HepG2 (cell line): ENCODE measurements around the gene VPS4A. TPM values are rescaled to one million over a fixed set of nuclear protein-coding genes. Genes with fewer than 3 reads are reported as not detected.

Experiments used
- CBX1 ChIP-seq: IDR thresholded peaks from one replicate; pipeline ENCODE4 v1.6.1; 2016; ENCODE audit warnings: antibody characterized with exemption, low read depth
- HNF1A ChIP-seq, 2 experiments: sonication (generic) in 1 of 2; formaldehyde crosslinking in 1 of 2; IDR thresholded peaks; 2 replicates each; pipeline versions ENCODE4 v1.4.0 to v1.6.1; 2016 to 2020; ENCODE audit warnings: borderline replicate concordance in 1 of 2, low read depth in 1 of 2, mild to moderate bottlenecking in 1 of 2, missing genetic modification reagents in 1 of 2
- HOMEZ ChIP-seq: IDR thresholded peaks from 2 replicates; pipeline ENCODE4 v1.6.1; 2016; ENCODE audit warnings: low read depth
- KLF13 ChIP-seq: sonication (generic); formaldehyde crosslinking; IDR thresholded peaks from 2 replicates; pipeline ENCODE4 v1.4.0; 2020; ENCODE audit warnings: mild to moderate bottlenecking, missing genetic modification reagents
- MAF1 ChIP-seq: sonication (generic); formaldehyde crosslinking; IDR thresholded peaks from 2 replicates; pipeline ENCODE4 v1.5.0; 2020; ENCODE audit warnings: missing genetic modification reagents, borderline replicate concordance
- PHF20 ChIP-seq: sonication (generic); formaldehyde crosslinking; IDR thresholded peaks from 2 replicates; pipeline ENCODE4 v1.5.0; 2020; ENCODE audit warnings: mild to moderate bottlenecking, missing genetic modification reagents
- POGZ ChIP-seq: sonication (generic); formaldehyde crosslinking; IDR thresholded peaks from 2 replicates; pipeline ENCODE4 v1.4.0; 2020; ENCODE audit warnings: mild to moderate bottlenecking, missing genetic modification reagents
- RARG ChIP-seq: sonication (generic); formaldehyde crosslinking; IDR thresholded peaks from 2 replicates; pipeline ENCODE4 v1.4.0; 2020; ENCODE audit warnings: low read depth, mild to moderate bottlenecking, missing genetic modification reagents
- SMARCE1 ChIP-seq: fragments of 450-650 bp; IDR thresholded peaks from 2 replicates; pipeline ENCODE4 v1.6.1; 2017; ENCODE audit warnings: borderline replicate concordance
- U2AF1 ChIP-seq: fragments of 200-400 bp; formaldehyde crosslinking; optimal IDR thresholded peaks from 2 replicates; pipeline ENCODE3; 2017; ENCODE audit warnings: mild to moderate bottlenecking, low read depth, low read length
- YEATS4 ChIP-seq: sonication (generic); formaldehyde crosslinking; IDR thresholded peaks from 2 replicates; pipeline ENCODE4 v1.4.0; 2020; ENCODE audit warnings: missing genetic modification reagents, borderline replicate concordance
- ZMYM3 ChIP-seq: sonication (generic); formaldehyde crosslinking; IDR thresholded peaks from 2 replicates; pipeline ENCODE4 v1.5.1; 2020; ENCODE audit warnings: mild to moderate bottlenecking, missing genetic modification reagents
- ZNF33B ChIP-seq: sonication (generic); formaldehyde crosslinking; IDR thresholded peaks from 2 replicates; pipeline ENCODE4 v1.5.1; 2020; ENCODE audit warnings: mild to moderate bottlenecking, missing genetic modification reagents
- polyA plus RNA-seq, 8 experiments: library from polyadenylated mRNA; depleted of rRNA in 3 of 8; stranded (reverse) in 7 of 8; unstranded in 1 of 8; fragments of >200 nt; fragmentation: Illumina TruSeq in 4 of 8; extraction: Trizol in 4 of 8; gene quantifications; 2 replicates each; pipeline versions ENCODE4 v1.2.1 to v1.2.3, GENCODE V29; 2011 to 2016; ENCODE audit warnings: low read depth in 4 of 8, missing spikeins in 1 of 8, mixed read lengths in 1 of 8; ENCODE audit not compliant: insufficient read depth in 1 of 8
- total RNA-seq, 5 experiments: library from RNA; depleted of rRNA; stranded (reverse); fragments of >200 nt; fragmentation: Illumina TruSeq; extraction: Trizol; gene quantifications; 2 replicates each; pipeline ENCODE4 v1.2.3, GENCODE V29; 2016; ENCODE audit warnings: low read depth in 1 of 5
- TF ChIP-seq, protein P1 (sequence below): IDR thresholded peaks from 2 replicates; pipeline ENCODE4 v1.6.1; 2016; ENCODE audit warnings: missing genetic modification reagents, missing compliant biosample characterization
- TF ChIP-seq, protein P2 (sequence below): IDR thresholded peaks from 2 replicates; pipeline ENCODE4 v1.6.1; 2016; ENCODE audit warnings: mild to moderate bottlenecking
- TF ChIP-seq, protein P3 (sequence below): sonication (generic); formaldehyde crosslinking; IDR thresholded peaks from 2 replicates; pipeline ENCODE4 v1.4.0; 2020; ENCODE audit warnings: low read depth, missing genetic modification reagents

Gene VPS4A
- total and polyA plus RNA-seq, 2 of the 13 experiments (the other 11 are each of a cell fraction or from before 2014, with no cell fraction given): 13.2 to 27.9 TPM

DNA sequence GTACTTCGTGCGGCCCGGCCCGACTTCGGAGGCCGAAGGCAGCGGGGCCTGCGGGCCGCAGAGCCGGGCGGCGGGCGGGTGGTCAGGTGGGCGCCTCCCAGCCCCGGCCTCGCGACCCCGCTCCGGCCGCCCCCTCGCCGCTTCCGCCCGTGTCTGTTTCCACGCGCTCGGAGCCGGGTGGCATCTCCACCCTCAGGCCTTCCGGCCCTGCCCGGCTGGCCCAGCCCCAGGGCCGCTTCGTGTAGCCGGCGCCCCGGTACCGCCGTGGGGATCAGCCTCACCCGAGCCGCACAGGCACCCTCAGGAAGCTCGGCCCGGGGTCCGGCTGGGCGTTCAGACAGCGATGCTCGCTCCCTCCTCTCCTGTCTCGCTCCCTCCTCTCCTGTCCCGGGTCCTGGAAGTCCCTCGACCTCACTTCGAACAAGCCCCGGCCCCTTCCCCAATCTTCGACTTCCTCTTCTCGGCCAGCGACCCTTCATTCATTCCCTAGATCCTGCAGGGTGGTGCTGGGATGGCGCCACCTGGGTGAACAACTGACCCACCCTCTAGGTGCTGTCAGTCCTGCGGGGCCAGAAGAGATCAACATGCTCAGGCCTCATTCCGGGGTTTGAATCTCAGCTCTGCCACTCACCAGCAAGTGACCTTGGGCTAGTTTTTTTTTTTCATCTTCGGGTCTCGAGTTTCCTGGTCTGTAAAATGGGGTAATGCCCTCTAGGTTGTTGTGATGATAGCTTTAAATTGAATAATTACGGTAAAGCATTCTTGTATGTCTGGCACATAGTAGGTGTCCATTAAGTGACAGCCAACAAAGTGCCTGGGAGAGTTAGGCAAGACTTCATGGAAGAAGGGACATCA is 610 bp downstream of the VPS4A start (continued):
- TF ChIP-seq HNF1A (IDR thresholded peaks at IDR 0.05; ENCODE audit: low read depth) (no peak), HNF1A (CRISPR knock-in tag; IDR thresholded peaks at IDR 0.05; ENCODE audit: borderline replicate concordance) (peak; percentile 39; the same call in 1 of the 2 replicates), KLF13 (CRISPR knock-in tag) (no peak), ZMYM3 (CRISPR knock-in tag) (peak; percentile 86), ZNF33B (no peak; the same call in 1 of the 2 replicates), POGZ (CRISPR knock-in tag) (peak; percentile 56), CBX1 (no peak), PHF20 (CRISPR knock-in tag) (0 out of 2 replicates have a peak, but pooled peaks have one; percentile 8), YEATS4 (CRISPR knock-in tag) (peak; percentile 13; the same call in 1 of the 2 replicates), RARG (CRISPR knock-in tag) (no peak), SMARCE1 (no peak), HOMEZ (peak; percentile 28; the same call in 1 of the 2 replicates), U2AF1 (no peak), MAF1 (CRISPR knock-in tag) (no peak)
- TF ChIP-seq, protein P1, sequence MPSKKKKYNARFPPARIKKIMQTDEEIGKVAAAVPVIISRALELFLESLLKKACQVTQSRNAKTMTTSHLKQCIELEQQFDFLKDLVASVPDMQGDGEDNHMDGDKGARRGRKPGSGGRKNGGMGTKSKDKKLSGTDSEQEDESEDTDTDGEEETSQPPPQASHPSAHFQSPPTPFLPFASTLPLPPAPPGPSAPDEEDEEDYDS (CRISPR knock-in tag): 0 out of 2 replicates have a peak, but pooled peaks have one; percentile 37
- TF ChIP-seq, protein P2, sequence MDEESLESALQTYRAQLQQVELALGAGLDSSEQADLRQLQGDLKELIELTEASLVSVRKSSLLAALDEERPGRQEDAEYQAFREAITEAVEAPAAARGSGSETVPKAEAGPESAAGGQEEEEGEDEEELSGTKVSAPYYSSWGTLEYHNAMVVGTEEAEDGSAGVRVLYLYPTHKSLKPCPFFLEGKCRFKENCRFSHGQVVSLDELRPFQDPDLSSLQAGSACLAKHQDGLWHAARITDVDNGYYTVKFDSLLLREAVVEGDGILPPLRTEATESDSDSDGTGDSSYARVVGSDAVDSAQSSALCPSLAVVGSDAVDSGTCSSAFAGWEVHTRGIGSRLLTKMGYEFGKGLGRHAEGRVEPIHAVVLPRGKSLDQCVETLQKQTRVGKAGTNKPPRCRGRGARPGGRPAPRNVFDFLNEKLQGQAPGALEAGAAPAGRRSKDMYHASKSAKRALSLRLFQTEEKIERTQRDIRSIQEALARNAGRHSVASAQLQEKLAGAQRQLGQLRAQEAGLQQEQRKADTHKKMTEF (CRISPR knock-in tag): no peak; the same call in none of the 2 replicates
- TF ChIP-seq, protein P3, sequence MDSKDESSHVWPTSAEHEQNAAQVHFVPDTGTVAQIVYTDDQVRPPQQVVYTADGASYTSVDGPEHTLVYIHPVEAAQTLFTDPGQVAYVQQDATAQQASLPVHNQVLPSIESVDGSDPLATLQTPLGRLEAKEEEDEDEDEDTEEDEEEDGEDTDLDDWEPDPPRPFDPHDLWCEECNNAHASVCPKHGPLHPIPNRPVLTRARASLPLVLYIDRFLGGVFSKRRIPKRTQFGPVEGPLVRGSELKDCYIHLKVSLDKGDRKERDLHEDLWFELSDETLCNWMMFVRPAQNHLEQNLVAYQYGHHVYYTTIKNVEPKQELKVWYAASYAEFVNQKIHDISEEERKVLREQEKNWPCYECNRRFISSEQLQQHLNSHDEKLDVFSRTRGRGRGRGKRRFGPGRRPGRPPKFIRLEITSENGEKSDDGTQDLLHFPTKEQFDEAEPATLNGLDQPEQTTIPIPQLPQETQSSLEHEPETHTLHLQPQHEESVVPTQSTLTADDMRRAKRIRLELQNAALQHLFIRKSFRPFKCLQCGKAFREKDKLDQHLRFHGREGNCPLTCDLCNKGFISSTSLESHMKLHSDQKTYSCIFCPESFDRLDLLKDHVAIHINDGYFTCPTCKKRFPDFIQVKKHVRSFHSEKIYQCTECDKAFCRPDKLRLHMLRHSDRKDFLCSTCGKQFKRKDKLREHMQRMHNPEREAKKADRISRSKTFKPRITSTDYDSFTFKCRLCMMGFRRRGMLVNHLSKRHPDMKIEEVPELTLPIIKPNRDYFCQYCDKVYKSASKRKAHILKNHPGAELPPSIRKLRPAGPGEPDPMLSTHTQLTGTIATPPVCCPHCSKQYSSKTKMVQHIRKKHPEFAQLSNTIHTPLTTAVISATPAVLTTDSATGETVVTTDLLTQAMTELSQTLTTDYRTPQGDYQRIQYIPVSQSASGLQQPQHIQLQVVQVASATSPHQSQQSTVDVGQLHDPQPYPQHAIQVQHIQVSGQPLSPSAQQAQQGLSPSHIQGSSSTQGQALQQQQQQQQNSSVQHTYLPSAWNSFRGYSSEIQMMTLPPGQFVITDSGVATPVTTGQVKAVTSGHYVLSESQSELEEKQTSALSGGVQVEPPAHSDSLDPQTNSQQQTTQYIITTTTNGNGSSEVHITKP (CRISPR knock-in tag): no peak
